HG02571 (cell line): Measurements from ENCODE around the gene USP6NL.

ENCODE experiments used
- ATAC-seq: cut with Tn5 transposase; IDR thresholded peaks from one replicate; pipeline ENCODE4 v1.9.1; 2021; ENCODE audit warnings: mild to moderate bottlenecking, moderate library complexity; ENCODE audit not compliant: unreplicated experiment

USP6NL gene

GRCh38 chr10:11553773-11554381 lies 57.6 kb downstream of the USP6NL start:
- ATAC-seq, result peak; percentile 82

- no peak for ATAC-seq
Observed at GRCh38 chr10:11551916-11552602, 59.4 kb downstream of the USP6NL start.

- no peak for ATAC-seq
Observed at GRCh38 chr10:11551104-11551503, 60.3 kb downstream of the USP6NL start.

- no peak for ATAC-seq
Observed at GRCh38 chr10:11548768-11549099, 62.7 kb downstream of the USP6NL start.

GRCh38 chr10:11548065-11548767 lies 63.2 kb downstream of the USP6NL start:
- ATAC-seq, result no peak

- no peak for ATAC-seq
Observed at GRCh38 chr10:11546581-11546980, 64.9 kb downstream of the USP6NL start.

GRCh38 chr10:11541296-11541695 lies 70.2 kb downstream of the USP6NL start:
- no peak for ATAC-seq

GRCh38 chr10:11539191-11539868 lies 72.1 kb downstream of the USP6NL start:
- ATAC-seq, result no peak

- ATAC-seq, result no peak
Observed at GRCh38 chr10:11538834-11539190, 72.6 kb downstream of the USP6NL start.

- ATAC-seq, result no peak
Observed at GRCh38 chr10:11536228-11536627, 75.2 kb downstream of the USP6NL start.

- no peak for ATAC-seq
Observed at GRCh38 chr10:11535346-11535959, 76.0 kb downstream of the USP6NL start.

GRCh38 chr10:11533328-11533781 lies 78.1 kb downstream of the USP6NL start:
- no peak for ATAC-seq

GRCh38 chr10:11532306-11532705 lies 79.1 kb downstream of the USP6NL start:
- ATAC-seq, result no peak

- no peak for ATAC-seq
Observed at GRCh38 chr10:11530806-11531205, 80.6 kb downstream of the USP6NL start.

GRCh38 chr10:11529276-11529903 lies 82.1 kb downstream of the USP6NL start:
- no peak for ATAC-seq

- ATAC-seq, result no peak
Observed at GRCh38 chr10:11528286-11528685, 83.2 kb downstream of the USP6NL start.

GRCh38 chr10:11527691-11528255 lies 83.7 kb downstream of the USP6NL start:
- ATAC-seq, result no peak

- no peak for ATAC-seq
Observed at GRCh38 chr10:11527068-11527467, 84.4 kb downstream of the USP6NL start.

GRCh38 chr10:11525503-11525902 lies 85.9 kb downstream of the USP6NL start:
- no peak for ATAC-seq

GRCh38 chr10:11522821-11523245 lies 88.6 kb downstream of the USP6NL start:
- ATAC-seq, result no peak
